NCI-H2029 (cell line): Measurements from ENCODE around the gene ATP6V0C.
"Not testable (repeated sequence)": the region's sequence is repeated elsewhere in the genome, so short reads cannot be mapped to it uniquely, and the experiment has no call there.

Source experiments
- DNase-seq: peaks from one replicate; lab custom pipeline; 2025; lab: John Stamatoyannopoulos, UW

The ATP6V0C gene

GRCh38 chr16:2550283-2550878 is 36.6 kb downstream of the ATP6V0C start:
- DNase-seq: not testable (repeated sequence)

- DNase-seq: not testable (repeated sequence)
These were observed 37.7 kb downstream of the ATP6V0C start for GRCh38 chr16:2551420-2551889.

- DNase-seq: not testable (repeated sequence)
These were observed 41.1 kb downstream of the ATP6V0C start for GRCh38 chr16:2554709-2555425.

- DNase-seq: not testable (repeated sequence)
These were observed 43.4 kb downstream of the ATP6V0C start for GRCh38 chr16:2557150-2557549.

- not testable (repeated sequence) for DNase-seq
These were observed 46.5 kb downstream of the ATP6V0C start for GRCh38 chr16:2560131-2560797.

- DNase-seq: not testable (repeated sequence)
These were observed 47.0 kb downstream of the ATP6V0C start for GRCh38 chr16:2560798-2561133.

GRCh38 chr16:2567506-2567905 is 53.8 kb downstream of the ATP6V0C start:
- DNase-seq: not testable (repeated sequence)

GRCh38 chr16:2568573-2568972 is 54.8 kb downstream of the ATP6V0C start:
- not testable (repeated sequence) for DNase-seq
